Smooth muscle cell of the brain vasculature (primary cell): Measurements from ENCODE around the gene NGB.
"Not testable (repeated sequence)": the region's sequence is repeated elsewhere in the genome, so short reads cannot be mapped to it uniquely, and the experiment has no call there.

Experiments
- DNase-seq: peaks from one replicate; pipeline ENCODE4 v3.0.0-alpha.2; 2012; ENCODE audit warnings: low read depth, low spot score

The NGB gene

DNA sequence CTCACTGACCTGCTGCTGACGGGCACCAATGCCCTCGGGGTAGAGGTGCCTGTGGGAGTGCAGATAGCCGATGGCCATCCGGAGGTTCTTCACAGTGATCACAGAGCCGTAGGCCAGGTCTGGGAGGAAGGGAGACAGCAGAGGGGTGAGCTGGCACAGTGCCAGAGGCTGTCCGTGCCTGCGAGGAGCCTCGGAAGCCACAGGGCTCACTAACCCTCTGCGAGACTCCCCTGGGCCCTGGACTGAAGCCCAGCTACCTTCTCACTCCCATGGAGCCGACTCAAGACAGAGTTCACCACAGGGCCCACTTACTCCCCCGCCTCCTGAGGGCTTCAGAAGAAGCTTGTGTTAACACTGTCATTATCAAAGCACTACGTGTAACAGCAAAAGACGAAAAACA is 25.1 kb upstream of the NGB start:
- no peak for DNase-seq

DNA sequence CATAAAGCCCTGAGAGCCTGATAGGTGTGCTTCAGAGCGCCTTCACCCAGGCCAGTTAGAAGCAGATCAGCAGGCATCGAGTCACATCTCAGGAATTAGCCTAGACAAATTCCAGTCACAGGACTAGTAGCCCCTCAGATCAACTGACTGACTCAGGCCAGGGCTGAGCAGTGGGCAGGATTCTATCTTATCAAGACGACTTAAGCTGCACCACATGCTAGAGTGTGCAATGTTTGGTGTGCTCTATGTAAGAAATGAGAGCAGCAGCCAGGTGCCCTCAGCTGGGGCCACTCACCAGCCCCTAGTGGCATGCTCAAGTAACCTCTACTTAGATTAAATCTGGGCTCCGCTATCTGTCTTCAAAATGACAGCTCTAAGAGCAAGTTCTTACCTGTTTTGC is 19.7 kb upstream of the NGB start:
- no peak for DNase-seq

DNA sequence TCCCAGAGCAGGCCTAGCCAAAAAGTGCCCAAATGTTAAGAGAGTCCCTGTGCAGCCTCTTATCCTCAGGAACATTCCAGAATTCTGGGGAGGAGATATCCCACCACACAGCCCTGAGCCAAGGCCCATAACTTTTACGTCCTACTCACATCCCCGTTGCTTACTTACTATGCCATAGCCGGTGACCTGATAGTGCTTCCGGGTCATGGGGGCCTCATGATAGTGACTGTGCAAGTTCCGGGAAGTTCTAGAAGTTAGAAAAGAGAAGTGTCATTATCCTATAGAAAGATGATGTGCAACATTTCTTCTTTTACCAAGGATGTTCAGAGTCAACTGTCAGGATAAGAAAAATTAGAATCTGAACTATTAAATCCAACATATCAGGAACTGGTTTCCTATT is 15.6 kb upstream of the NGB start:
- no peak for DNase-seq

DNA sequence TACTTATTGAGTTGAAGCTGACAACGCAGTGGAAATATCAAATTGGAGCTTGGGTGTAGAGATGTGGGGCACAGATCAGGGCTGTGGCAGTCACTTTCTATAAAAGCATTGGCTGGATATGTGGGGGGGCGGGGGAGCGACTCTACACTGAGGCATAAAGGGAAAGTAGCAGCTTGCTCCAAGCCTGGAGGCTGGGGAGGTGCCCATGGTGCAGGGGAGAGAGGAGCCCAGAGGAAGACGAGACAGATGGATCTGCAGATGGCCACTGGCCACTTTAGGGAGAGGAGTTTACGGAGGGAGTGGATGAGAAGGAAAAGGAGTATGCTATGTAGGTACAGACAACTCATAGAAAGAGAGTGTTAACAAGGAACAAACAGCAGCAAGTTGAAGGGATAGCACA is 13.5 kb upstream of the NGB start:
- DNase-seq, result no peak

DNA sequence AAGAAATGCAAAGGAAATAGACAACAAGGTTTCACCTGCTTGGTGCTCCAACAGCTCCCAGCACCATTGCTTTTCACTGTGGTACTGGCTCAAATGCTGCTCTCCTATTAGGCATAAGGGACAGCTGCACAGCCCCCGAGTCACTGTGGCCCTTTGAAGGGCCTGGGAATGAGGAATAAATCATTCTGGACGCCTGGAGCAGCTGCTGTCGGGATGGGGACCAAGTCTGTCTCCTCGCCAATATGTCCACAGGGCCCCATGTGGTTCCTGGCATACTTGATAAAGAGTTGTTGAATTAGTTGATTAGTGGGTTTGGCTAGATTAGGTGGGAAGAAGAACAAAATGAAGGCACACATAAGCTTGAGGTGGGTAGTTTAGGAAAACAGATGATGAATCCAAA is 13.1 kb upstream of the NGB start:
- DNase-seq, result no peak

DNA sequence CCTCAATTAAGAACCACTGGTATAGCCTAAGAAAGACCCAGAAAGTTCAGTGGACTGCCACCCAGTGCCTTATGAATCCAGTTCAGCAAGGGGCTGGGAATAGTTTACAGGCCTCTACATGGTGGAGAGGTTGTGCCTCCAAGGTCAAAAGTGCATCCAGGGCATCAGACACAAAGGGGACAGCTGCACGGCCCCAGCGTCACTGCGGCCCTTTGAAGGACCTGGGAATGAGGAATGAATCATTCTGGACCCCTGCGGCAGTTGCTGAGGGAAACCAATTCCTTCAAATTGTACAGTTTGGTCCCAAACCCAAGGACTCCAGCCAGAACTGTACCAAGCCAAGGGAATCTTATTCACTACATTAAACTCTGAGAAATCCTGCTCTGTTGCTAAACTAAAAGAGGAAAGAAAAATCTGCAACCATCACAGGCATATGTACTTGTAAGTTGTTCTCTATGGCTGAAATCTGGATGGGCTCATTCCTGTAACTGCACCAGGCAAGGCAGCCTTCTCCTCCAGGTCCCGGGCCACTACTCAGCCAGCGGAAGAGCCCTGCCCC is 10.9 kb upstream of the NGB start:
- no peak for DNase-seq

DNA sequence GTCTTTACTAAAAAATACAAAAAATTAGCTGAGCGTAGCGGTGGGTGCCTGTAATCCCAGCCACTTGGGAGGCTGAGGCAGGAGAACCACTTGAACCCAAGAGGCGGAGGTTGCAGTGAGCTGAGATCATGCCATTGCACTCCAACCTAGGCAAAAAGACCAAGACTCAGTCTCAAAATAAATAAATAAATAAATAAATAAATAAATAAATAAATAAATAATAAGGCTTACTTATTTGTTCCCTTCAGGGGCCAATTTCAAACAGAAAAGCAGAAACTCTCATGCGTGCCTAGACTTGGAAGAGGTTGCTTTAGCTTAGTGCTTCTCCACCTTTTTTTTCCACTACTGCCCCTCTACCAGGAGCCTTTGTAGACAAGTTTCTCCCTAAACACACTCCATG is 9.9 kb upstream of the NGB start:
- DNase-seq, result not testable (repeated sequence)

DNA sequence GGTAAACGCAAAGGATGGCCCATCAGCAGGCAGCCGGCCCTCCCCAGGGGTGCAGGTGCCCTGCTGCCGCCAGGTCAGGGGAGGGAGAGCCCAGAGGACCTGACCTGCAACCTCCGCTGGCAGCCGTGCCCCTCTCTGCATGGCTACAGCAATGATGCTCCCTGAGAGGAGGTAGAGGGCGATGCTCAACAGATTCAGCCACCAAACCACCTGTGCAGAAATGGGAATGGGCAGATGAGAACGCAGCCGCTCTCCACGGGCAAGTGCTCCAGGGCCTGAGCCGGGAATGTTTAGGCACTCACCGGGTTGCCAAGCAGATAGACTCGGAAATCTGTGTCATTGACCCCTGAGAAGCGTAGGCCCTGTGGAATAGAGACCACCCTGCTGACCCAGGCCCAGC is 8.7 kb upstream of the NGB start:
- DNase-seq, result no peak

DNA sequence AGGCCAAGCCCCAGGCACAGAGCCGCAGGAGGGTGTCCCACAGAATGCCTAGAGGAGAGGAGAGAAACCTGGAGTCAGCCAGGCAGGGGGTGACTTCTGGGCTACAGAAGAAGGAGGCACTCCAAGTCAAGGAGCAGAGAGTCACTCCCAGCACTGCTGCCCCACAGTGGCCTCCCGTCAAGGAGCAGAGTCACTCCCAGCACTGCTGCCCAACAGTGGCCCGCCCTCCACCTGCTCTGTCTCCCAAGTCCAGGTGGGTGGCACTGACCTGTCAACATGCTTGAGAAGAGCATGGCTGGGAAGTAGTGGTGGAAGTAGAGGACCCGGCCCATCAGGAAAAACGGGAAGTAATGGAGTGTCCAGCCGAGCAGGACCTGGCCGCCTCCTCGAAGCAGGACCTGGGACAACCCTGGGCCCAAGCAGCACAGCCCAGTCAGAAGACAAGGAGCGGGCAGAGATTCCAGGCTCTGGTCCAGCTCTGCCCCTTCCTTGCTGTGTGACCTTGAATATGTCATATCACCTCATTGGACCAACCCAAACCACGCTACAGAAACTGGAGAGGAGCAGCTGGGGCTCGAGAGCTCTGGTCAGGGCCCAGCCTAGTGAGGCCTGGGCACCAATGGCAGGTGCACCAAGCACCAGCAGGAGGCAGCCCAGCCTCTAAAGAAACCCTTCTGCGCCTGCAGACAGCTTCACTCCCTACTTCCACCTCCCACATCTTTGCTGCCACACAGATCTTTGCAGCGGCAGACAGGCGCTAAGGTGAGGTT is 7.6 kb upstream of the NGB start:
- DNase-seq, result no peak

DNA sequence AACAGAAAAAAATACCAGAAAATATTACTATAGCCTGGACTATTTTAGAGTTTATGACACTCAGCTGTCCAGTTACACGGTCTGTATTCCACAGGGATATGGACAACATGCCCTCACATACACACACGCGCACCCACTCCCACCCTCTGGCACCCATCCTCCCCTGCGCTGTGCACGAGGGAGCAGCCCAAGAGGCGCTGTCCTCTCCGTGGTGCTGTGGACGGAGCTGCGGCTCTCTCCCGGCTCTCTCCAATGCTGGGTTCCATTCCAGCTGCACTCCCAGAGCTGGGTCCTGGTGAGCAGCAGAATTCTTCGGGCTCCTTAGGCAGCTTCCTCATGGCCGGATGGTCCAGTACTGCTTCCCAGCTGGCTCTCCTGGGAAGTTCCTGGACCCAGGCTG is 6.0 kb upstream of the NGB start:
- DNase-seq, result no peak

DNA sequence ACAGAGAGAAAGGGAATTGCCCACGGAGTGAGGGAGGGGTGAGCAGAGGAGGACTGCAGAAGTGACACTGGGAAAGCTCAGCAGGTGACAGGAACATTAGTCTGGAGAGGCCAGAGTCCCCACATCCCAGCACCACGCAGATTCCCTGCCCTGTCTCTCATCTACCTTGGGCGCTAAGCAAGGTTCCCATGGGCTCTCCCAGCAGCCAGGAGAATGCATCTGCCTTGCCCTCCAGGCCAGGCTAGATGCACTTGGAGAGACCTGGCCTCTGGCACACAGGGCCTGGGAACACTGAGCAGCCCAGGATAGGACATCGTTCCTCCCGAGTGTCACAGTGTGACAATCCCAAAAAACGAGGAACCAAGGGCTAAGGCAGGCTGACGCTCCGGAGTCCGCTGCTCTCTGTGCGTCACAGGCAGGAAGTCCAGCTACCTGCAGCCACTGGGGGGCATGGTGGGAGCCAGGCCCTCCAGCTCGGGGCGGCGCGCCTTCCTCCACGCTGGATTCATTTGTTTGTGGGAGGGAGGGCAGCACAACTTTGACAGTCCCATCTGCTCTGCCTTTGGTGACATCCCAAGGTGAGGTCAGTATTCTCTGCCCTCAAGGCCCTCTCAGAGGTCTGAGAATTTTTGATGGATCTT is 5.4 kb upstream of the NGB start:
- no peak for DNase-seq

DNA sequence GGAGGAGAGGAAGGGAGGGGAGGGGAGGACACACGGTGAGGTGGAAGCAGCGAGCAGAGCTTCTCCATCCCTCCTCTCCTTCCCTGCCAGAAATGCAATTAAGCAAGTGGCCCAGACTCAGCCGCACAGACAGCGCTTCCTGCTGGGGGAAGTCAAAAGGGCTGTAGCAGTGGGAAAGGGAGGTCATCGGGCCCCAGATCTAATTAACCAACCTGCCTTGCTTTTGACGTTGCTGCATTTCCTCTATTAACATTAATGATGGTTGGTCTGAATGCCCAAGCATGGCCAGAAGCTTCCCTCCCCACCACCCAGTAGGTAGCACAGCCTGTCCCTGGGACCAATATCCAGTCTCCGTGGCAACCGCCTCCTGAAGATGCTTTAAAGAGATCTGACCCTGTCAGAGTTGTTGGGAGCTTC is 4.6 kb upstream of the NGB start:
- DNase-seq, result no peak

DNA sequence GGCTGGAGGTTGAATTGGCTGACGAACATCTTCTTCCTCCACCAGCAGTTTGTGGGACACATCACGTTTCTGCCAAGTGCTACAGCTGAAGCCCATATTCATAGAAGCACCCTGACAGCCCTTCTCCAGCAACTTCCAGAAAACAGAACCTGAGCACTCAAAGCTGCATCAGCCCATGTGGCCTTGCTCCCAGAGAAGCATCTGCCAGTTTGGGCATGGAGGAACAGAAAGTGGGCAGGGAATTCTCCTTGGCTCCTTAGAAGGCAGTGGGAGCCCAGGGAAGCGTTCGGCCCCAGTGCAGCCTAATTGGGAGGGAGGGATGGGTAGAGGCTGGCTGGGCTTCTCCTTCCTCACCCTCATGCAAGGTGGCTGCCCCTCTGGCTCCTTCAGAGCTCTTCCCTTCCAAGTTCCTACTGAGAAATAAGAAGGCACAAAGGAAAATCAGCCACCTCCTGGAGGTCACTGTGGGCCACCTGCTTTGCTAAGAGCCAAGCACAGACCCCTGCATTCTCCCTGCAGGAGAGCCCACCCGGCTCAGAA is 4.1 kb upstream of the NGB start:
- DNase-seq, result no peak

DNA sequence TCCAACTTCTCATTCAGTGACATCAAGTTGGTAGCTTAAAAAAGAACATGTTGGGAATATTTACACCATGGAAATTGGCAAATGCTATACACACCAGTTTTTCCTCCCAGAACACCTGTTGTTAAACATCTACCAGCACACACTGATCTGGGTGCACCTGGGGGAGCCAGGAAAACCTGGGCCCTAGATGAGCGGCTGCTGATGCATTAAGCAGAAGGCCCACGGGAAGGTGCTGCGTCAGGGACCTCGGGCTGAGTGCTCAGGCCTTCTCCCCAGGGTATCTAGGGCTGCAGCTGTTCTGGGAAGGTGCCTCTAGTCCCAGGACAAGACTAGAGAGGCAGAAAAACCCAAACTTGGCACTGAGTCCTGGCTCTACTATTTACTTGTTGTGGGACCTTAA is 2.8 kb upstream of the NGB start:
- DNase-seq, result no peak

DNA sequence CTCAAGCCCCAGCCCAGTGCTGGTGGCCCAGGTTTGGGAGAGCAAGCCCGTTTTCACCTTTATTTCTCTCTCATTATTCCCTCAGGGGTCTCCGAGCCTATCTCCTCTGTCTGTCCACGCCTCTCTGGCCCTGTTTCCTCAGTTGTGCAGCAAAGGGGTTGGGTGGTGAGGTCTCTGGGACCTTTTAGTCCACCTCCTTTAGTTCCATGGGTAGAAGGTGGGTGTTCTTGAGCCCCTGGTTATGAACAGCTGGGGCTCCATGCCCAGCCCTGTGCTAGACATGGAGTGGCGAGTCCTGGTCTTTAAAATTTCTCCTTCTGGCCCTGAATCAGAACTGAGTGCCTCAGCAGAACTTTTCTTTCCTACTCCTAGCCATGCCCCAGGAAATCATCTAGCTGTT is 1.3 kb upstream of the NGB start:
- no peak for DNase-seq

DNA sequence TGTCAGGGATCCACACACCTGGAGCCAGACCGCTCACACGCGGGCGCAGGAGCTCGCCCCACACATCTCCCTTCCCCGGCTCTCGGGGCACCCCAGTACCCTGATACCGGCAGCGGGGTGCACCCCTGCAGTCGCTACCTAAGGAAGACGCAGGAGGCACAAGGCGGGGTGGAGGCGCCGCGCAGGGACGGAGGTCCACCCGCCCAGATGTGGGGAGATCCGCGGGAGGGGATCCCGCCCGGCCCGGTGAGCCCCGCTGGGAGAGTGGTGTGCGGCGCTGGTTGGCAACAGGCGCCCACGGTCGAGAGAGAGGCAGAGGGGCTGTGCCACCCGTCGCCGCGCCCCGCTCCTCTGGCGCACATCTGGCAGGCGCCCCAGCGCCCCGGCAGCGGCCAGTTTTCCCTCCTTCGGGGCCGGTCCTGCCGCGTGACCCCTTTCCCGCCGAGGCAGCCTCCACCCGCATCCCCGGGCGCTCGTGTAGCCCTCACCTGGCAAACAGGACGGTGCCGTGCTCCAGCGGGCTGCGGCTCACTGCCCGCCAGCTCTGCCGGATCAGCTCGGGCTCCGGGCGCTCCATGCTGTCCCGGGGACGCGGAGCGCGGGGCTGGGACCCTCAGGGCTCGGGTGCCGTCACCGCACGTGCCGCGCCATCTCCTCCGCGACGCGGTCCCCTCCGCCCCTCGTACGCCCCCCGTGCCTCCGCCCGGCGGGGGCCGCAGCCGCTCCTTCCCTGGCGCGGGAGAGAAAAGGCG is 469 bp downstream of the NGB start:
- no peak for DNase-seq

DNA sequence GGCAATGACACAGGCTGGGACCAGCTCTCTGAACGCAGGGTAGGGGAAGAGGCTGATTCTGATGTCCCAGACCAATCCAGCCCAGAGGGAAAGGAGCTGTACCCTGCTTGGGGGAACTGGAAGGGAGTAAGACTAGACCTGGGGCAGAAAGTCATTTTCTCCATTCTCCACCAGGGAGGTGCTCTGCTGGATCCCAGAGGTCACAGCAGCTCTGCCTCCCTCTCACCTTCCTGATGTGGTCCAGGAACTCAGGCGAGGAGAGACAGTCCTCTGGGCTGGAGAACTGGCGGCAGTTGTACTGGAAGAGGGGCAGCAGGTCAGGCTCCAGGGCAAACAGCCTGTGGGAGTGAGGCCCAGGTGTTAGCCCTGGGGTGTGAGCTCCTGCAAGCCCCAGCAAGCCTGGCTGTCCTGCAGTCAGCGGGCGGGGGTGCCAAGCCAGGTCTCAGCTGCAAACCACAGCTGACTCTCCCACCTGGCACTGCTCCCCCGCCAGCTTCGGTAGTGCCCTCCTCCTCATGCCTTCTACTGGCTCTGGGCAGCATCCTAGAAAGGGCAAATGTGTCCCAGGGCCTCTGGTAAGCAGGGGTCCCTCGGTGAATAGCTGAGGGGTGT is 1.9 kb downstream of the NGB start:
- no peak for DNase-seq

DNA sequence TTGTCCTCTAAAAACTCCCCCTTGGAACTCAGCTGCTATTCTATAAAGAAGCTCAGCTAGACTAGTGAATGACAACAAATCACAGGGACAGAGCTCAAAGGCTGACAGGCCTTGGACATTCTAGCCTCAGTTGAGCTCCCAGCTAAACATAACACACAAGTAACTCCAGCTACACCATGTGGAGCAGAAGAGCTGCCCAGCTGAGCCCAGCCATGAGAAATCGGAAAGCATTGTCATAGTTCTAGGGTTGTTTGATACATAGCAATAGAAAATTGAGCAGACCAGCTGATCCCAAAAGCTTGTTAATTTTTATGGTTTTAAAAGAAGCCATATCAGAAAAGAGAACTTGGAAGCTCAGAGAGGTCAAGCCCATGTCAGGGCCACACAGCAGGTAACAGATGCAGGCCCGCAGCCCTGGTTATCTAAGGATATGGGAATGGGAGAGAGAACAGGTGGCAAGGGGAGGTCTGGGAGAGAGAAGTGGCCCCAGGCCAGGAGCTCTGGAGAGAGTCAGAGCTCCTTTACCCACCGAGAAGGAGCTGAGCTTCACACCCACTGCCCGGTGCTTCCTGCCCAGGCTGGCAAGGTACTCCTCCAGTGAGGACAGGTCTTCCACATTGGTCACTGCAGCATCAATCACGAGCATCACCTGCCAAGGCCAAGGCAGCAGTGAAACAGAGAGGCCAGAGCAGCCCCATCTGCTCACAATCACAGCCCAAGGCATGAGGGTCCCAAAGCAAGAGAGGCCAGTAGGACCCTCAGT is 2.9 kb downstream of the NGB start:
- no peak for DNase-seq

DNA sequence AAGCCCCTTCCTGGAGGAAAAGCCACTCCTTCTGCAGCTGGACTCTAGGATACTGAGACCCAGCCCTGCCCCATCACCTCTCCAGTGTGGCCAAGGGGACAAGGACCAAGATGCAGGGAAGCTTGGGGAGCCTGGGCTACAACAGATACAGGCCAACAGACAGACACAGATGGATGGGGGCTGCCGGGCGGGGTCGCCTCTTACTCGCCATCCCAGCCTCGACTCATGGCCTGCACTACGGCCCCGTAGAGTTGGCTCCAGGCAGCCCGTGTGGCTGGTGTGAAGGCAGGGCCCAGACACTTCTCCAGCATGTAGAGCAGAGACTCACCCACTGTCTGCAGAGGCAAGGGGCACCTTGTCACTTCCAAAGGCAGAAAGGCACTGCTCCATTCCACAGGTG is 4.7 kb downstream of the NGB start:
- no peak for DNase-seq

DNA sequence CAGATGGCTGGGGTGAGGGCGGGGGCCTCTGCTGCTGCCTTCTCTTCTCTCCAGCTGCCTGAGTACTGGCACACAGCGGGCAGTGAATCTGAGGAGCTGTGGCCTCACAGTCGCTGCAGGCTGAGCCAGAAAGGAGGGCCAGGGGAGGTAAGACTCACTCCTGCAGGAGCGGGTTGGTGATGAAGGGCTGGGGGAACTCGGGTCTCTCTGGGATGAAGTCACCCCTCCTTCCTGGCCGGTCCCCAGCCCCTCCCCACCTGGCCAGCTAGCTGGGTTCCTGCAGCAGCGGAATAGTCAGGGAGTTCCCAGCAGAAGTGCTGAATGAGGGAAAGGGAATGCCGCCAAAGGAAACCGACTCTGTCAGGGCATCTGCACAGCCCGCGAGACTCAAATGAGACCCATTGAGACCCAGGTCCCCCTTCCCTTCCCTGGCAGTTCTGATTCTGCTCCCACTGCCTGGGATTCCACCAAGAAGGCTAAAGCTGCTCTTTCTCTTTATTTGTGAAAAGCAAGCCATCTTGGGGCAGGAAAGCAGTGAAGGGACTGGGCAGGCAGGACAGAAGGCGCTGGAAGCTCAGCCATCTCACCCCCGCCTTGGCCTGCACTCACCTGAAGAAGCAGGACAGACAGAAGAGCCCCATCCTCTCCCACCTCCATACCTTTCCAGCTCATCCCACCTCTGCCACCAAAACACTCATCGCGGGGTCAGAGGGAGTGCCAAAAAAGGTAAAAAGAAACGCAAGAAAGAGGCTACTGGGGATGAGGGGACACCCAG is 5.3 kb downstream of the NGB start:
- DNase-seq, result no peak

DNA sequence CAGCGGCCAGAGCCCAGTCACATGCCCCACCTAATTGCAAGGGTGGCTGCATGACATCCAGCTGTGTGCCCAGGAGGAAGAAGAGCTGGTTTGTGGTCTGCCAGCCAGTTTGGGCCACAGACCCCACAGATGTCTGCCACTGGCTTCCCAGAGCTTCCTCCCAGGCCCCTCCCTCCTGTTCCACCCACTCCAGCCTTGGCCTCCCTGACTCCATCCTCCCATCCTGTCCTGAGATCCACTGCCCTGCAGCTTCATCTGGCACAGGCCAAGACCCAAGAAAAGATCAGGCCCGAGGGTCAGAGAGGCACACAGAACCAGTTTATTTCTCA is 5.9 kb downstream of the NGB start:
- no peak for DNase-seq
